Measurements from ENCODE around the gene RUNX2.

Gene RUNX2

DNA sequence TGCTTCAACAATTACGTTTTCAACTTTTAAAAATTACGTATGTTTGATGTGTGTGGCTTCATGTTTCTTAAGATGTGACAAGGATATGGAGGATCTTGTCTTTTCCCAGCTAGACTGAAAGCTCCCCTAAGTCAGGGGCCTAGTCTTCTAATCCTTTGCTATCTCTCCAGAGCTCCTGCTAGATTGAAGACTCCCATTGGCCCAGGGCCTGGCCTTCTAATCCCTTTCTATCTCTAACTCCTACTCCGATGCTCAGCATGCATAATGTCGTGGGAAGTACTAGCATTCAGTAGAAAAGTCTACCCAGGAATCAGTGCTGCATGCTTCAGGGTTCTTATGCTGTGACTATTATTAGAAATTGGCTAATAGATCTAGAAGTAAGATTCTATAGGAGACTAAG, 194.4 kb downstream of the RUNX2 start:
- no peak overlapping the region for H3K4me2 ChIP-seq (ENCODE audit: low read length)
- H3K27me3 ChIP-seq (ENCODE audit: insufficient read depth, low read length): no peaks in the 10 kb centered on the region
- H3K9ac ChIP-seq (ENCODE audit: low read length): no peak overlapping the region
- H3F3A ChIP-seq (ENCODE audit: insufficient read depth, low read length): no peaks in the 10 kb centered on the region
- no peaks in the 10 kb centered on the region for H3K79me2 ChIP-seq (ENCODE audit: insufficient read depth, low read length)
- H3K27ac ChIP-seq (ENCODE audit: low read depth, low read length, poor library complexity, severe bottlenecking): no peak overlapping the region
- H4K20me1 ChIP-seq (ENCODE audit: insufficient read depth, low read length): no peaks in the 10 kb centered on the region
- no peak overlapping the region for H3K4me3 ChIP-seq (ENCODE audit: low read depth, low read length, poor library complexity, severe bottlenecking)
- no peak for TF ChIP-seq EZH2 (IDR thresholded peaks at IDR 0.05; ENCODE audit: borderline replicate concordance, low read length)
- TF ChIP-seq, protein P1, sequence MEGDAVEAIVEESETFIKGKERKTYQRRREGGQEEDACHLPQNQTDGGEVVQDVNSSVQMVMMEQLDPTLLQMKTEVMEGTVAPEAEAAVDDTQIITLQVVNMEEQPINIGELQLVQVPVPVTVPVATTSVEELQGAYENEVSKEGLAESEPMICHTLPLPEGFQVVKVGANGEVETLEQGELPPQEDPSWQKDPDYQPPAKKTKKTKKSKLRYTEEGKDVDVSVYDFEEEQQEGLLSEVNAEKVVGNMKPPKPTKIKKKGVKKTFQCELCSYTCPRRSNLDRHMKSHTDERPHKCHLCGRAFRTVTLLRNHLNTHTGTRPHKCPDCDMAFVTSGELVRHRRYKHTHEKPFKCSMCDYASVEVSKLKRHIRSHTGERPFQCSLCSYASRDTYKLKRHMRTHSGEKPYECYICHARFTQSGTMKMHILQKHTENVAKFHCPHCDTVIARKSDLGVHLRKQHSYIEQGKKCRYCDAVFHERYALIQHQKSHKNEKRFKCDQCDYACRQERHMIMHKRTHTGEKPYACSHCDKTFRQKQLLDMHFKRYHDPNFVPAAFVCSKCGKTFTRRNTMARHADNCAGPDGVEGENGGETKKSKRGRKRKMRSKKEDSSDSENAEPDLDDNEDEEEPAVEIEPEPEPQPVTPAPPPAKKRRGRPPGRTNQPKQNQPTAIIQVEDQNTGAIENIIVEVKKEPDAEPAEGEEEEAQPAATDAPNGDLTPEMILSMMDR (IDR thresholded peaks at IDR 0.05; ENCODE audit: low read length): no peak
- no peaks in the 10 kb centered on the region for H3K9me3 ChIP-seq (ENCODE audit: low read length)
- H3K9me2 ChIP-seq (ENCODE audit: low read depth, low read length): no peaks in the 10 kb centered on the region
- no peaks in the 10 kb centered on the region for H3K4me1 ChIP-seq (ENCODE audit: insufficient read depth, low read length, severe bottlenecking)
- H2AFZ ChIP-seq (ENCODE audit: low read length): no peak overlapping the region
- no peaks in the 10 kb centered on the region for H3K36me3 ChIP-seq (ENCODE audit: insufficient read depth, low read length)

DNA sequence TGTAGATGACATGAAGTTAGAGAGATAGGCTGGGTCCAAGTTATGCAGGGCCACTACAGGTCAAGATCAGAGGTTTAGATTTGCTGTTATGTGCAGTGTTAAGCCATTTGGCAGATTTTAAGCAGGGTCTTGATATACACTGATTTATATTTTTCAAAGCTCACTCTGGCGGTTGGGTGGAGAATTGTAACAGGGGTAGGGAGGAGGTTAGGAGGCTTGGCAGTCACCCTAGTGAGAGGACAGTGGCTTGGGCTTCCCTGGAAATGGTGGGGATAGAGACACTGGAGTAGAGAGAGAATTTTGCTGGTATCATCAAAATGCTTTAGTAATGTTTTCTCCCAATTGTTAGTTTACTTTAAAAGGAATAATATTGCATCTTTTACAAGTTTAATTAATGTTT, 199.1 kb downstream of the RUNX2 start:
- Histone ChIP-seq H2AFZ (ENCODE audit: low read length) (no peak overlapping the region), H3K27ac (ENCODE audit: low read depth, low read length, poor library complexity, severe bottlenecking) (no peak overlapping the region), H3F3A (ENCODE audit: insufficient read depth, low read length) (no peaks in the 10 kb centered on the region), H3K9me2 (ENCODE audit: low read depth, low read length) (no peaks in the 10 kb centered on the region), H3K27me3 (ENCODE audit: insufficient read depth, low read length) (no peaks in the 10 kb centered on the region), H3K79me2 (ENCODE audit: insufficient read depth, low read length) (no peaks in the 10 kb centered on the region), H4K20me1 (ENCODE audit: insufficient read depth, low read length) (no peaks in the 10 kb centered on the region), H3K4me1 (ENCODE audit: insufficient read depth, low read length, severe bottlenecking) (no peaks in the 10 kb centered on the region), H3K9me3 (ENCODE audit: low read length) (no peaks in the 10 kb centered on the region), H3K9ac (ENCODE audit: low read length) (no peak overlapping the region), H3K4me2 (ENCODE audit: low read length) (no peak overlapping the region), H3K4me3 (ENCODE audit: low read depth, low read length, poor library complexity, severe bottlenecking) (no peak overlapping the region), H3K36me3 (ENCODE audit: insufficient read depth, low read length) (no peaks in the 10 kb centered on the region)
- TF ChIP-seq, protein P1 (IDR thresholded peaks at IDR 0.05; ENCODE audit: low read length): no peak
- TF ChIP-seq EZH2 (IDR thresholded peaks at IDR 0.05; ENCODE audit: borderline replicate concordance, low read length): no peak

DNA sequence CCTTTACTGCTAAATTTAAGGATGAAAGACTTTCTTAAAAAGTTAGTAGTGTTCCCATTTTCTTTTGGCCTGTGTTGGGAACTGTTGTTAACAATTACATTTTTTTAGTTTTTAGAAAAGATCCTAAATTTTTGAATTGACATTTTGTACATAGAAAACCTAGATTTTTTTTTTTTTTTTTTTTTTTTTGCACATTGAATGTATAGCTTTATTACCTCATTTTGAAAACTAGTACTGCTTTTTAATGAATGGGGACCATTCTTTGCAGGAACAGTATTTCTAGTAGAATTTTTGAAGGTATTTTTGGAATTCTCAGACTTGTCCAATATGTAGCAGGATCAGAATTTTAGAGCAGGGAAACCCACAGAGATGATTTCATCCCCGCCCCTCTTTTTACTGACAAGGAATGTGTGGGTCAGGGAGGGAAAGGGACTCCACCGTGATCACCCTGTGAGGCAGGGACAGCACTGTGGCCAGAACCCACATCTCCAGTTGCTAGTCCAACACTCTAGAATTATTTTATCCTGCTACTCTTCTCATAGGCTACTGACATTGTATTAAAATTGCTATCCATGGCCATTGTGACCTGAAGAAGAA, 204.0 kb downstream of the RUNX2 start:
- H3K4me1 ChIP-seq (ENCODE audit: insufficient read depth, low read length, severe bottlenecking): no peaks in the 10 kb centered on the region
- H3K4me2 ChIP-seq (ENCODE audit: low read length): no peak overlapping the region
- no peaks in the 10 kb centered on the region for H3F3A ChIP-seq (ENCODE audit: insufficient read depth, low read length)
- no peak overlapping the region for H3K4me3 ChIP-seq (ENCODE audit: low read depth, low read length, poor library complexity, severe bottlenecking)
- H3K27me3 ChIP-seq (ENCODE audit: insufficient read depth, low read length): no peaks in the 10 kb centered on the region
- no peaks in the 10 kb centered on the region for H3K9me2 ChIP-seq (ENCODE audit: low read depth, low read length)
- no peaks in the 10 kb centered on the region for H3K9me3 ChIP-seq (ENCODE audit: low read length)
- H4K20me1 ChIP-seq (ENCODE audit: insufficient read depth, low read length): no peaks in the 10 kb centered on the region
- TF ChIP-seq, protein P1 (IDR thresholded peaks at IDR 0.05; ENCODE audit: low read length): no peak
- TF ChIP-seq EZH2 (IDR thresholded peaks at IDR 0.05; ENCODE audit: borderline replicate concordance, low read length): no peak
- H3K79me2 ChIP-seq (ENCODE audit: insufficient read depth, low read length): no peaks in the 10 kb centered on the region
- no peak overlapping the region for H3K9ac ChIP-seq (ENCODE audit: low read length)
- no peaks in the 10 kb centered on the region for H3K36me3 ChIP-seq (ENCODE audit: insufficient read depth, low read length)
- no peak overlapping the region for H3K27ac ChIP-seq (ENCODE audit: low read depth, low read length, poor library complexity, severe bottlenecking)
- H2AFZ ChIP-seq (ENCODE audit: low read length): no peak overlapping the region

Measured in OCI-LY1 (cell line).